Trophoblast cell (in vitro differentiated cells and primary cell): ENCODE measurements around the gene TTC28.

ENCODE experiments used
- DNase-seq, 2 donors: peaks; one replicate each; pipeline ENCODE4 v3.0.0-alpha.2; 2016
- H2AFZ ChIP-seq: 2 replicates; pipeline ENCODE4 v1.6.1; 2013; ENCODE audit warnings: low read length, moderate library complexity, mild to moderate bottlenecking; ENCODE audit not compliant: insufficient read depth, poor library complexity
- H2AK5ac ChIP-seq: 2 replicates; pipeline ENCODE4 v1.6.1; 2013; ENCODE audit warnings: mild to moderate bottlenecking, low read length
- H2BK120ac ChIP-seq: 2 replicates; pipeline ENCODE4 v1.6.1; 2013; ENCODE audit warnings: low read length, mild to moderate bottlenecking, moderate library complexity; ENCODE audit not compliant: insufficient read depth, poor library complexity
- H2BK12ac ChIP-seq: 2 replicates; pipeline ENCODE4 v1.6.1; 2013; ENCODE audit warnings: mild to moderate bottlenecking, low read length, moderate library complexity
- H2BK5ac ChIP-seq: 2 replicates; pipeline ENCODE4 v1.6.1; 2013; ENCODE audit warnings: low read length, low read depth, moderate library complexity, mild to moderate bottlenecking; ENCODE audit not compliant: poor library complexity
- H3K14ac ChIP-seq: 2 replicates; pipeline ENCODE4 v1.6.1; 2013; ENCODE audit warnings: mild to moderate bottlenecking, low read length
- H3K18ac ChIP-seq: 2 replicates; pipeline ENCODE4 v1.6.1; 2013; ENCODE audit warnings: mild to moderate bottlenecking, low read length
- H3K23ac ChIP-seq: 2 replicates; pipeline ENCODE4 v1.6.1; 2013; ENCODE audit warnings: low read length
- H3K27ac ChIP-seq: 2 replicates; pipeline ENCODE4 v1.5.1; 2013; ENCODE audit warnings: low read depth, mild to moderate bottlenecking, inconsistent platforms, low read length, moderate library complexity
- H3K27me3 ChIP-seq: 2 replicates; pipeline ENCODE4 v1.6.1; 2013; ENCODE audit warnings: inconsistent platforms, mild to moderate bottlenecking, low read length, moderate library complexity; ENCODE audit not compliant: insufficient read depth
- H3K36me3 ChIP-seq, 2 experiments: 1 replicate in 1 of 2; 2 replicates in 1 of 2; pipeline ENCODE4 v1.6.1; 2013; ENCODE audit warnings: low read length in 2 of 2, mild to moderate bottlenecking in 2 of 2, moderate library complexity in 1 of 2; ENCODE audit not compliant: insufficient read depth in 2 of 2, control insufficient read depth in 1 of 2
- H3K4ac ChIP-seq: 2 replicates; pipeline ENCODE4 v1.6.1; 2013; ENCODE audit warnings: low read depth, mild to moderate bottlenecking, low read length, moderate library complexity
- H3K4me1 ChIP-seq, 2 experiments: 1 replicate in 1 of 2; 2 replicates in 1 of 2; pipeline ENCODE4 v1.6.1; 2013; ENCODE audit warnings: low read length in 2 of 2, mild to moderate bottlenecking in 2 of 2, moderate library complexity in 1 of 2; ENCODE audit not compliant: insufficient read depth in 2 of 2, control insufficient read depth in 1 of 2
- H3K4me2 ChIP-seq: 2 replicates; pipeline ENCODE4 v1.6.1; 2013; ENCODE audit warnings: inconsistent platforms, mild to moderate bottlenecking, low read length, moderate library complexity
- H3K4me3 ChIP-seq: 2 replicates; pipeline ENCODE4 v1.5.1; 2013; ENCODE audit warnings: mild to moderate bottlenecking, low read depth, low read length, inconsistent platforms
- H3K79me1 ChIP-seq: one replicate; pipeline ENCODE4 v1.6.1; 2013; ENCODE audit warnings: low read length
- H3K79me2 ChIP-seq: 2 replicates; pipeline ENCODE4 v1.6.1; 2013; ENCODE audit warnings: low read length, mild to moderate bottlenecking; ENCODE audit not compliant: control insufficient read depth, insufficient read depth, poor library complexity
- H3K9ac ChIP-seq: 2 replicates; pipeline ENCODE4 v1.6.1; 2013; ENCODE audit warnings: mild to moderate bottlenecking, low read length
- H3K9me3 ChIP-seq: 2 replicates; pipeline ENCODE4 v1.6.1; 2013; ENCODE audit warnings: low read depth, mild to moderate bottlenecking, control low read depth, inconsistent platforms, low read length; ENCODE audit not compliant: insufficient read depth
- H4K12ac ChIP-seq: 2 replicates; pipeline ENCODE4 v1.6.1; 2013; ENCODE audit warnings: low read depth, mild to moderate bottlenecking, low read length, moderate library complexity
- H4K8ac ChIP-seq: 2 replicates; pipeline ENCODE4 v1.6.1; 2013; ENCODE audit warnings: low read depth, mild to moderate bottlenecking, low read length, moderate library complexity
- H4K91ac ChIP-seq: one replicate; pipeline ENCODE4 v1.6.1; 2013; ENCODE audit warnings: low read depth, mild to moderate bottlenecking, low read length, moderate library complexity
- WGBS: extraction: QIAGEN DNeasy Blood & Tissue Kit; methylation state at CpG from one replicate; pipeline ENCODE4 v1.1.7; 2013; ENCODE audit warnings: missing lambda C conversion rate; ENCODE audit not compliant: insufficient read length, insufficient coverage; ENCODE audit errors: extremely low coverage; 5-methylcytosine and 5-hydroxymethylcytosine counted together

The TTC28 gene

DNA sequence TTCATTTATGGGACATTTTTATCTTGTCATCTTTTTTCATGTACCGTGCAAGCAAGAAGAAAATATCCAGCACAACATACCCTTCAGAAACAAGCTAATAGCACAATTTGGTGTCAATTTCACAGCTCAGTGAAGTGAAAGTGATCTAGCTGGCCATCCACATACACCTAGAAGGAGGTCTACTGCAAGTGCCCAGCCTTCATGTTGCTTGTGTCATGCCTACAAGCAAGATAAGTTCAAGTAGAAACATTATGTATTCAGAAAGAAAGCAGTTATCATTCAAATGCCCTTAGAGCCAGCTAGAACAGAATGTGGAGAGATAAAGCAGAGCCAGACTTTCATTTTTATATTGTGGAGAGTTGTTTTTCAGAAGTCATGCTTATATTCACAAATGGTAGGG lies 434.9 kb downstream of the TTC28 start:
- Histone ChIP-seq H3K79me2 (no peaks in the 10 kb centered on the region), H2BK5ac (no peak overlapping the region), H3K4me2 (no peak overlapping the region), H3K27ac (no peak overlapping the region), H3K4ac (no peak overlapping the region), H3K4me3 (no peak overlapping the region), H2BK12ac (peak overlapping the region; percentile 32), H3K14ac (no peak overlapping the region), H4K12ac (no peak overlapping the region), H3K9ac (no peak overlapping the region), H2BK120ac (no peak overlapping the region), H3K36me3 (no peaks in the 10 kb centered on the region), H3K18ac (no peak overlapping the region), H4K91ac (no peak overlapping the region), H3K27me3 (no peaks in the 10 kb centered on the region), H4K8ac (no peak overlapping the region), H3K4me1 (peaks cover 6 to 14% of the 10 kb centered on the region in 2 experiments), H3K79me1 (peaks cover 4% of the 10 kb centered on the region), H3K9me3 (no peaks in the 10 kb centered on the region), H3K23ac (no peak overlapping the region), H2AK5ac (no peak overlapping the region), H2AFZ (no peak overlapping the region)
- DNase-seq, result no peak
- WGBS, result no CpG with 5 or more reads among the region's 1 CpG

DNA sequence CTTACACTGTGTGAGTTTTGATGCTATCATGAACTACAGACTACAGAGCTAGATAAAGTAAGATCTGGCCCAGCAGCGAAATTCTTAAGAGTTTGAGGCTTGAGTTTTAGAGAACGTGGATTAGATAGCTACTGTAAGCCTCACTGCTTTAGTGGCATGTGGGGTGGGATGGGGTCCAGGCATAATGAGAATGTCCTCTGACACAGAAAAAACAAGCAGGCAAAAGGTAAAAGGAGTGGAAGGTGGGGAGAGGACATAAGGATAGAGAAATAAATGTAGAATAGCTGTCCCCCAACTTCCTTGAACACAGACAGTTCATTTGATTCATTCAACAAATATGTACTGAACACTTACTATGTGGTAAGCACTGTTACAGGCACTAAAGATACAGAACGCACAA lies 436.1 kb downstream of the TTC28 start:
- Histone ChIP-seq H3K27ac (peak overlapping the region; percentile 69), H2AK5ac (no peak overlapping the region), H3K27me3 (no peaks in the 10 kb centered on the region), H3K23ac (no peak overlapping the region), H2BK5ac (no peak overlapping the region), H4K12ac (no peak overlapping the region), H3K9ac (no peak overlapping the region), H3K79me2 (no peaks in the 10 kb centered on the region), H3K4me2 (peak overlapping the region; percentile 30), H3K4ac (no peak overlapping the region), H3K18ac (no peak overlapping the region), H3K79me1 (peaks cover 4% of the 10 kb centered on the region), H2AFZ (no peak overlapping the region), H4K8ac (no peak overlapping the region), H3K14ac (no peak overlapping the region), H2BK12ac (no peak overlapping the region), H3K36me3 (no peaks in the 10 kb centered on the region), H3K4me1 (peaks cover 5 to 11% of the 10 kb centered on the region in 2 experiments), H3K9me3 (no peaks in the 10 kb centered on the region), H2BK120ac (no peak overlapping the region), H4K91ac (no peak overlapping the region), H3K4me3 (no peak overlapping the region)
- no CpG with 5 or more reads among the region's 3 CpGs for WGBS
- no peak for DNase-seq

DNA sequence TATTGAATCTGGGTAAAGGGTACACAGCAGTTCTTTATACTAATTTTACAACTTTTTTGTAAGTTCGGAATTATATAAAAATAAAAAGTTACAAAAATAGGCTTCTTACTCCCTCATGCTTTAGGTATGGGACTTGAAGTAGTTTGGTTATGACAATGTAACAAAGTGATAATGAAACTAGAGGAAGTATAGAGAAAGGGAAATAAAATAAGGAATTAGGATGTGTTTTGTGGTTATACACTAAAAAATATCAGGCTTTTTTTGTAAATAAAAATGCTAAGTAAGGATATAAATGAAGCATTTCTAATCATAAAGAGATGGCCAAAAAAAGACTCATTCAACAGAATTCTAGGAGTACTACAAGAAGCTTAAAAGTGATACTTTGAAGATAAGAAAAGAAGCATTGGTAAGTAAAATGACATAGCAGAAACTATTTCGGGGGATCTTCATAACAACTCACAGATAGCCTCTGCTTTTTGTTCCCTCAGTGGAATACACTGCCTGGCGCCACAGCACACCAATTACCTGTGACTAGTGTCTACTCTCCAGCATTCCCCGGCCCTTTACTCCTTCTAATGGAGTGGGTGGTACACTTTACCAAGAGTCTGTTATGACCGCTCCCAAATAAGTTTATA lies 437.9 kb downstream of the TTC28 start:
- no peaks in the 10 kb centered on the region for H3K27me3 ChIP-seq
- H3K18ac ChIP-seq, result no peak overlapping the region
- no peak overlapping the region for H2BK12ac ChIP-seq
- WGBS, result no CpG with 5 or more reads among the region's 5 CpGs
- H3K14ac ChIP-seq, result no peak overlapping the region
- no peaks in the 10 kb centered on the region for H3K79me2 ChIP-seq
- no peaks in the 10 kb centered on the region for H3K9me3 ChIP-seq
- no peak overlapping the region for H4K12ac ChIP-seq
- H3K79me1 ChIP-seq, result peaks cover 2% of the 10 kb centered on the region
- H3K36me3 ChIP-seq, result no peaks in the 10 kb centered on the region
- no peak for DNase-seq
- H3K4me3 ChIP-seq, result no peak overlapping the region
- H2AK5ac ChIP-seq, result no peak overlapping the region
- H4K91ac ChIP-seq, result peak overlapping the region; percentile 24
- H3K4me2 ChIP-seq, result no peak overlapping the region
- H3K4ac ChIP-seq, result no peak overlapping the region
- no peak overlapping the region for H2BK5ac ChIP-seq
- peaks cover 0 to 5% of the 10 kb centered on the region in 2 experiments for H3K4me1 ChIP-seq
- no peak overlapping the region for H3K23ac ChIP-seq
- H2BK120ac ChIP-seq, result no peak overlapping the region
- no peak overlapping the region for H2AFZ ChIP-seq
- H4K8ac ChIP-seq, result no peak overlapping the region
- no peak overlapping the region for H3K9ac ChIP-seq
- no peak overlapping the region for H3K27ac ChIP-seq

DNA sequence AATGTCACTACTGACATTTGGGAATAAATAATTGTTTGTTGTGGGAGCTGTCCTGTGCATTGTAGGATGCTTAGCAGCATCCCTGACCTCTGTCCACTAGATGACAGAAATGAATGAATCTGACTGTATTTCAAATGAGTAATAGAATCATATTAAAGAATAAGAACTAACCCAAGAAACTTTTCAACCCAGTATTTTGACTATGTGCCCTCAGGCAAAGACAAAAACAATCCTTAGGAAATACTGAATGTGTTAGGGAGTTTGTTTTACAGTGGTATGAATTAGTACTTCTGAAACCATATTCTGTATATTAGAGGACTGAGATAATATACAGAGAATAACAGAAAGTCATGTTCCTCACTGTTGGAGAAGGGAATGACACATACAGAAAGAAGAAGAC lies 439.7 kb downstream of the TTC28 start:
- no peaks in the 10 kb centered on the region for H3K27me3 ChIP-seq
- no peaks in the 10 kb centered on the region for H3K9me3 ChIP-seq
- H3K18ac ChIP-seq, result no peak overlapping the region
- no peak overlapping the region for H3K4me3 ChIP-seq
- no peak overlapping the region for H3K4me2 ChIP-seq
- no peak overlapping the region for H4K8ac ChIP-seq
- no peak overlapping the region for H3K27ac ChIP-seq
- no peaks in the 10 kb centered on the region for H3K36me3 ChIP-seq
- peaks cover 0 to 5% of the 10 kb centered on the region in 2 experiments for H3K4me1 ChIP-seq
- H3K79me2 ChIP-seq, result no peaks in the 10 kb centered on the region
- H2AFZ ChIP-seq, result no peak overlapping the region
- H3K4ac ChIP-seq, result no peak overlapping the region
- peaks cover 2% of the 10 kb centered on the region for H3K79me1 ChIP-seq
- no peak overlapping the region for H4K12ac ChIP-seq
- no peak overlapping the region for H4K91ac ChIP-seq
- peak in 1 of 2 donors; percentile 8 for DNase-seq
- H2AK5ac ChIP-seq, result no peak overlapping the region
- no peak overlapping the region for H2BK5ac ChIP-seq
- no peak overlapping the region for H3K23ac ChIP-seq
- no peak overlapping the region for H2BK12ac ChIP-seq
- no peak overlapping the region for H3K9ac ChIP-seq
- no peak overlapping the region for H2BK120ac ChIP-seq
- no peak overlapping the region for H3K14ac ChIP-seq
